Subcutaneous adipose tissue (tissue), 4 donors: Measurements from ENCODE around the gene CDH4. TPM values are rescaled to one million over a fixed set of nuclear protein-coding genes. Genes with fewer than 3 reads are reported as not detected.

Experiments used
- total RNA-seq, 4 donors: library from RNA; depleted of rRNA; stranded (reverse); fragments of >200 nt; gene quantifications; one replicate each; pipeline ENCODE4 v1.1.0, GENCODE V29; 2016
- TF ChIP-seq, protein P1 (sequence below): fragments of 450-650 bp; IDR thresholded peaks from one replicate; pipeline ENCODE4 v1.5.1; 2016; ENCODE audit warnings: low read depth, mild to moderate bottlenecking, control low read depth, antibody characterized with exemption, moderate library complexity

Gene CDH4
- total RNA-seq, 4 donors from 2014 or later, result not detected

DNA sequence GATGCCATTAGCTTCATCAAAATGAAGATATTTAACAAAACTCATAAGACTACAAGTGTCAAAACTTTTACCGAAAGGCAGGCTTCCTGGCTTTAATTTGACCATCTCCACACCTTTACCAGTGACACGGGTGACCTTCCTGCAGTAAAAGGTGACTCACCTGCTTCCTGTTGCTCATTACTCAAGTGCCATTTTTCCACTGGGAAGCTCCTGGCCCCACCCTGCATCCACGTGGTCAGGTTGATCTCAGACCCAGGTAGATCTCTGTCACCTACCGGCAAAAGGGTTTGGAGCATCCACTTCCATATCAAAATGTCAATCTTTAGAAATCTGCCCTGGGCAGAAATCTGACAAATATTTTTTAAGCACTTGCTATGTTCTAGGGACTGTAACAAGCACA is 31.9 kb upstream of the CDH4 start:
- TF ChIP-seq, protein P1, sequence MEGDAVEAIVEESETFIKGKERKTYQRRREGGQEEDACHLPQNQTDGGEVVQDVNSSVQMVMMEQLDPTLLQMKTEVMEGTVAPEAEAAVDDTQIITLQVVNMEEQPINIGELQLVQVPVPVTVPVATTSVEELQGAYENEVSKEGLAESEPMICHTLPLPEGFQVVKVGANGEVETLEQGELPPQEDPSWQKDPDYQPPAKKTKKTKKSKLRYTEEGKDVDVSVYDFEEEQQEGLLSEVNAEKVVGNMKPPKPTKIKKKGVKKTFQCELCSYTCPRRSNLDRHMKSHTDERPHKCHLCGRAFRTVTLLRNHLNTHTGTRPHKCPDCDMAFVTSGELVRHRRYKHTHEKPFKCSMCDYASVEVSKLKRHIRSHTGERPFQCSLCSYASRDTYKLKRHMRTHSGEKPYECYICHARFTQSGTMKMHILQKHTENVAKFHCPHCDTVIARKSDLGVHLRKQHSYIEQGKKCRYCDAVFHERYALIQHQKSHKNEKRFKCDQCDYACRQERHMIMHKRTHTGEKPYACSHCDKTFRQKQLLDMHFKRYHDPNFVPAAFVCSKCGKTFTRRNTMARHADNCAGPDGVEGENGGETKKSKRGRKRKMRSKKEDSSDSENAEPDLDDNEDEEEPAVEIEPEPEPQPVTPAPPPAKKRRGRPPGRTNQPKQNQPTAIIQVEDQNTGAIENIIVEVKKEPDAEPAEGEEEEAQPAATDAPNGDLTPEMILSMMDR, result no peak

DNA sequence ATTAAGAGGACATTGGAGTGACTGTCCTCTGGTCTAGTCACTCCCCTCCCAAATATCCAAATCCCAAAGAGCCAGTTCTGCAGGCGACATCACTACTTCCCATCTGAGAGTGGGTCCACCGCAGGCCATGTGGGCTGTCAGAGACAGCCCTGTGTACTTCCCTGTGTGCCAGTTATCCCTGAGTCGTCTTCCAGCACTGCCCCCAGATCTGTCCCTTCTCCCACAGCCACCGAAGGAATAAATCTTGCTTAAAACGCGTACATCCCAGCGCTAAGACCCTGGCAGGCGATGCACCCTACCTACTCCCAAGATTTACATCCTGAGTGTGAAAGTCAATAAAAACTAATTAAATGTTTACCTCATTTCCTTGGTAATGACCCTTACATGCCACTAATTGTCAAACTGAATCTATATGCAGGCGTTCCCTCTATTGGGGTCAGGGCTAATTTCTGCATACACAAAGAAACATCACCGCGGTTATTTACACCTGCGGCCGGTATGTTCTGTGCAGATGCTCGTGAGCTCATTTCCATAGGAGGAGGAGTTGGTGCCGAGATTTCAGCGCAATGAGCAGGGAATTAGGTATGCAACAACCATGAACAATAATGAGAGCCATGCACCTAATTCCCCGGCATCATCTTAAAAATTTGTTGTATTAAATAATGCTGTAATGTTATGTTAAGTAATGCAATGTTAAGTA is 31.3 kb upstream of the CDH4 start:
- TF ChIP-seq, protein P1, result no peak

DNA sequence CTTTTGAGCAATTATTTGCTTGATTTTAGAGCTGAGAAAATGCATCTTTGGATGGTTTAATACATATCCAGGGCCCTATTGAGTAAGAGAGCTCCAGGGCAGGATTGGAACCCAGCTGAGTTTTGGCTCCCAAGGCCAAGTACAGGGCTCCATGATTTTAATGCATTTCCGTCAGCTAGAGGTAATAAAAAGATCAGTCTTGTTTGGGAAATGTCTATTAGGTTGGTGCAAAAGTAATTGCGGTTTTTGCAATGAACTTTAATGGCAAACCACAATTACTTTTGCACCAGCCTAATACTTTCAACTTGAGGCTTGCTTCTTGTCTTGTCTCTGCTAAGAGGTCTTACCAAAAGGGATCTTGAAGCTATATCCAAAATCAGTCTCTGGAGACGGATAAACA is 29.4 kb upstream of the CDH4 start:
- TF ChIP-seq, protein P1, result no peak

DNA sequence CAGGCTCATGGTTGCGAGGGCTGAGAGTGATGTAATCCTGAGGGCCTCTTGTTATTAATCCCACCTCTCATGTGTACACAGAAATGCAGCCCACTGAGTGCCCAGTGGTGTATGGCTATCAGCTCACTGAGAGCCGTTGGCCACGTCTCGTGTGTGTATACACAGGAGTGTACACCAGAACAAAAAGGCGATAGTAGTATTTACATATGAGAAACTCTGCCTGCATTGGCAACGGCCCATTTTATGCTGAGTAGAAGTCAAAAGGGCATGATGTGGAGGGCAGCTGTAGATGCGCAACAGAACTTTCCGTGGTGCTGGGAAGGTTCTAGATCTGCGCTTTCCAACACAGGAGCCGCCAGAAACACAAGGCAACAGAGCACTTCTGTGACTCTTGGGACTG is 28.9 kb upstream of the CDH4 start:
- TF ChIP-seq, protein P1, result no peak

DNA sequence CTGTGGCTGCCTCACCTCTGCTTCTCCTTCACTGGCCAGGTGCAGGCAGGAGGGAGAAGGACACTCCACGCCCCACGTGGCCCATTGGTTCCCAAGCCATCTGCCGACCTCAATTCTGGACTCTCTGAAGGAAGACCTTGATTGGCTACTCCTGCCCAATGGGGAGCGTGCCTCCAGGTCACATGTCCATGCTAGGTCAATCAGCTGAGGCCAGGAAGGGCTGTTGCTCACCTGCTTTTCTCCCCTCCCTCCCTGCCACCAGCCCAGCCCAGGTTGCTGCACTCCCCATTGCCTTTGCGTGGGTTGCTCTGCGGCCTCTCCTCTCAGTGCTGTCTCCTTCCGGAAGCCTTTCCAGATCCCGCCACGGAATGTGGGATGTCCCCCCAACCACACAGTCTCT is 21.9 kb upstream of the CDH4 start:
- TF ChIP-seq, protein P1, result no peak

DNA sequence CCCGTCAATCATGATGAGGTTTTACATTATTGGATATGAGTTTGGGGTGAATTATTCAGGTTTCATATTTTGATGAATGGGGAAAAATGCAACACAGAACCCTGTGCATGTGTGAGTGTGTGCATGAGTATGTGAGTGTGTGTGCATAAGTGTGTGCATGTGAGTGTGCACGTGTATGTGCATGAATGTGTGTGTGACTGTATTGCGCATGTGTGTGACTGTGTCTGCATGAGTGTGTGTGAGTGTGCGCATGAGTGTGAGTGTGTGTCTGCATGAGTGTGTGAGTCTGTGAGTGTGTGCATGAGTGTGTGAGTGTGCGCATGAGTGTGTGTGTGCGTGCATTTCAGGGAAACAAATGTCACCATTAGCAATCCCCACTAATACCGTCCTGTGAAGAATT is 18.5 kb upstream of the CDH4 start:
- TF ChIP-seq, protein P1, result no peak

DNA sequence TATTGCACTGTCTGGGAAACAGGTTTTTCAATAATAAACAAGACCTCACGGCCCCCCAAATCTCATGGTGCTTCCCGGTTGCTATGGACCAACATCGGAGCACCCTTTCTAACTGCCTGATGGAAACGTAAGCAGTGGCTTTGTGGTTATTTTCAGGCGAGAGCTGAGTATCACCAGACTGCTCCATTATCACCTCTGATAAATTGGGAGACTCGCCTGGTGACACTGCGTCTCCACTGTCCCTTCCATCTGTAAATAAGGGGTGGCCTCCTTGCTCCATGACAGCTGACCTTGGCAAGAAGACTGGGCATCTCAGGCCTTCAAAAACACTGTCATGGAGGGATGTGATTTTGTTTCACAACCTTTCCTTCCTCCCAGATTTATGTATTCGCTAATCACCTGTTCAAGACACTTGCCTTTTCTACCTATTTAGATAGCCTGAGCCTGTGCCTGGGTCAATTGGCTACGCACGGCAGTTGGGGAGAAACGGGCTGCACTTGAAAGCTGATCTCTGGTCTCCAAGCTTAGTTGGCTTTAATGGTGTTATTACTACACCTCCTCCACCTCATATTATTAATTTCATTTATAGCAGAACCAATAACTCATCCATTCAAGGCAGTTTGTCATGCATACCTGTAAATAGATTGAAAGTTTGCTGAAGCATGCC is 17.7 kb upstream of the CDH4 start:
- TF ChIP-seq, protein P1, result no peak
